Endothelial cell of umbilical vein (primary cell): Measurements from ENCODE around the gene ADH6.

Experiments
- CTCF ChIP-seq, 2 donors: IDR thresholded peaks; 1 replicate in 1 of 2; 2 replicates in 1 of 2; pipeline ENCODE4 v1.5.1; 2011; ENCODE audit warnings: low read length in 2 of 2, mild to moderate bottlenecking in 2 of 2, moderate library complexity in 2 of 2, control low read depth in 1 of 2, inconsistent platforms in 1 of 2, low read depth in 1 of 2; ENCODE audit not compliant: insufficient read depth in 1 of 2; ENCODE audit errors: extremely low read depth in 1 of 2
- EZH2 ChIP-seq: IDR thresholded peaks from 2 replicates; pipeline ENCODE4 v1.6.1; 2012; ENCODE audit warnings: borderline replicate concordance, low read depth, mild to moderate bottlenecking, moderate library complexity, low read length, inconsistent platforms; ENCODE audit not compliant: severe bottlenecking
- MYC ChIP-seq: IDR thresholded peaks from one replicate; pipeline ENCODE4 v1.6.1; 2011; ENCODE audit warnings: mild to moderate bottlenecking, low read depth, low read length
- POLR2A ChIP-seq: IDR thresholded peaks from 2 replicates; pipeline ENCODE4 v1.6.1; 2012; ENCODE audit warnings: low read depth, mild to moderate bottlenecking, control low read depth, low read length
- POLR2AphosphoS5 ChIP-seq: IDR thresholded peaks from 2 replicates; pipeline ENCODE4 v1.6.1; 2012; ENCODE audit warnings: low read depth, mild to moderate bottlenecking, control low read depth, low read length, moderate library complexity; ENCODE audit not compliant: insufficient read depth

- TF ChIP-seq CTCF (IDR thresholded peaks at IDR 0.05; ENCODE audit: extremely low read depth in 1 of 2, insufficient read depth in 1 of 2, low read depth in 1 of 2, low read length in 2 of 2) (no peak), EZH2 (no peak), POLR2A (no peak), POLR2AphosphoS5 (no peak), MYC (no peak)
Observed at GRCh38 chr4:99201690-99202089, 17.4 kb downstream of the ADH6 start.
